HG02885 (cell line): ENCODE measurements around the gene ADAMTS3.

Source experiments
- ATAC-seq: cut with Tn5 transposase; IDR thresholded peaks from one replicate; pipeline ENCODE4 v1.9.1; 2021; ENCODE audit warnings: mild to moderate bottlenecking; ENCODE audit not compliant: unreplicated experiment, poor library complexity

The ADAMTS3 gene

GRCh38 chr4:72360075-72360474 is 208.9 kb downstream of the ADAMTS3 start:
- no peak for ATAC-seq

GRCh38 chr4:72358483-72358882 is 210.5 kb downstream of the ADAMTS3 start:
- ATAC-seq = no peak

GRCh38 chr4:72357908-72358307 is 211.1 kb downstream of the ADAMTS3 start:
- ATAC-seq = no peak

- no peak for ATAC-seq
These were observed 216.3 kb downstream of the ADAMTS3 start for GRCh38 chr4:72352711-72353110.

GRCh38 chr4:72351521-72351920 is 217.5 kb downstream of the ADAMTS3 start:
- ATAC-seq = no peak

- ATAC-seq = no peak
These were observed 220.3 kb downstream of the ADAMTS3 start for GRCh38 chr4:72348701-72349100.

GRCh38 chr4:72344418-72344817 is 224.6 kb downstream of the ADAMTS3 start:
- no peak for ATAC-seq

- ATAC-seq = no peak
These were observed 227.6 kb downstream of the ADAMTS3 start for GRCh38 chr4:72341432-72341820.

- no peak for ATAC-seq
These were observed 228.1 kb downstream of the ADAMTS3 start for GRCh38 chr4:72340803-72341431.

- no peak for ATAC-seq
These were observed 231.0 kb downstream of the ADAMTS3 start for GRCh38 chr4:72338060-72338459.

- no peak for ATAC-seq
These were observed 238.6 kb downstream of the ADAMTS3 start for GRCh38 chr4:72330381-72330780.

GRCh38 chr4:72326692-72327632 is 242.1 kb downstream of the ADAMTS3 start:
- peak; percentile 54 for ATAC-seq

GRCh38 chr4:72325215-72325614 is 243.8 kb downstream of the ADAMTS3 start:
- no peak for ATAC-seq

GRCh38 chr4:72323227-72323626 is 245.8 kb downstream of the ADAMTS3 start:
- no peak for ATAC-seq

- no peak for ATAC-seq
These were observed 248.6 kb downstream of the ADAMTS3 start for GRCh38 chr4:72320223-72320948.

- ATAC-seq = no peak
These were observed 249.4 kb downstream of the ADAMTS3 start for GRCh38 chr4:72319601-72320021.

- no peak for ATAC-seq
These were observed 250.4 kb downstream of the ADAMTS3 start for GRCh38 chr4:72318421-72319170.

GRCh38 chr4:72314869-72315268 is 254.2 kb downstream of the ADAMTS3 start:
- ATAC-seq = no peak

GRCh38 chr4:72313121-72313520 is 255.9 kb downstream of the ADAMTS3 start:
- no peak for ATAC-seq

GRCh38 chr4:72312032-72312650 is 256.9 kb downstream of the ADAMTS3 start:
- peak; percentile 69 for ATAC-seq
